Liver (tissue), 9 donors: ENCODE measurements around the gene CPT1A. TPM values are rescaled to one million over a fixed set of nuclear protein-coding genes. Genes with fewer than 3 reads are reported as not detected.

ENCODE experiments used
- DNase-seq: peaks from one replicate; pipeline ENCODE4 v3.0.0-alpha.2; 2017; ENCODE audit warnings: low spot score
- H3K27ac ChIP-seq, 2 donors: one replicate each; pipeline ENCODE4 v1.7.0; 2013; ENCODE audit warnings: inconsistent platforms in 2 of 2, low read length in 2 of 2, control low read depth in 1 of 2, low read depth in 1 of 2, mild to moderate bottlenecking in 1 of 2
- H3K27me3 ChIP-seq, 4 donors: one replicate each; pipeline versions ENCODE4 v1.6.1 to v1.7.0; 2013; ENCODE audit warnings: low read length in 3 of 4, inconsistent platforms in 1 of 4, mild to moderate bottlenecking in 1 of 4, moderate library complexity in 1 of 4; ENCODE audit not compliant: control insufficient read depth in 4 of 4, insufficient read depth in 4 of 4
- H3K36me3 ChIP-seq, 4 donors: one replicate each; pipeline versions ENCODE4 v1.6.1 to v1.7.0; 2013; ENCODE audit warnings: low read length in 3 of 4, mild to moderate bottlenecking in 3 of 4, low read depth in 1 of 4, moderate library complexity in 1 of 4; ENCODE audit not compliant: control insufficient read depth in 4 of 4, insufficient read depth in 3 of 4
- H3K4me1 ChIP-seq, 4 donors: one replicate each; pipeline versions ENCODE4 v1.6.1 to v1.7.0; 2013; ENCODE audit warnings: low read length in 3 of 4, mild to moderate bottlenecking in 3 of 4, moderate library complexity in 1 of 4; ENCODE audit not compliant: control insufficient read depth in 4 of 4, insufficient read depth in 4 of 4
- H3K4me3 ChIP-seq, 3 donors: one replicate each; pipeline versions ENCODE4 v1.6.1 to v1.7.0; 2013; ENCODE audit warnings: low read length in 3 of 3, control low read depth in 1 of 3, low read depth in 1 of 3, mild to moderate bottlenecking in 1 of 3
- H3K9ac ChIP-seq, 2 donors: one replicate each; pipeline ENCODE4 v1.7.0; 2013; ENCODE audit warnings: low read length in 2 of 2, mild to moderate bottlenecking in 2 of 2, moderate library complexity in 2 of 2, control low read depth in 1 of 2, low read depth in 1 of 2
- H3K9me3 ChIP-seq, 4 donors: one replicate each; pipeline versions ENCODE4 v1.6.1 to v1.7.0; 2013; ENCODE audit warnings: low read length in 3 of 4; ENCODE audit not compliant: control insufficient read depth in 4 of 4
- CTCF ChIP-seq: fragments of 150-350 bp; IDR thresholded peaks from 2 replicates; pipeline ENCODE4 v1.5.1; 2017; ENCODE audit warnings: improper control_type of control experiment, low read depth, low read length; ENCODE audit not compliant: missing input control
- EGR1 ChIP-seq, 2 donors: IDR thresholded peaks; 2 replicates each; pipeline ENCODE4 v1.6.1; 2016 to 2018; ENCODE audit warnings: antibody characterized with exemption in 2 of 2, low read depth in 2 of 2
- FOXA1 ChIP-seq: IDR thresholded peaks from 2 replicates; pipeline ENCODE4 v1.6.1; 2016; ENCODE audit warnings: antibody characterized with exemption
- FOXA2 ChIP-seq: IDR thresholded peaks from 2 replicates; pipeline ENCODE4 v1.6.1; 2016; ENCODE audit warnings: antibody characterized with exemption
- GABPA ChIP-seq, 2 donors: IDR thresholded peaks in 1 of 2; conservative IDR thresholded peaks in 1 of 2; 2 replicates each; pipeline ENCODE4 v1.6.1; 2016; ENCODE audit warnings: antibody characterized with exemption in 2 of 2, mild to moderate bottlenecking in 1 of 2, moderate library complexity in 1 of 2
- HNF4G ChIP-seq: IDR thresholded peaks from 2 replicates; pipeline ENCODE4 v1.6.1; 2016; ENCODE audit warnings: antibody characterized with exemption
- JUND ChIP-seq, 2 donors: IDR thresholded peaks; 2 replicates each; pipeline ENCODE4 v1.6.1; 2016; ENCODE audit warnings: antibody characterized with exemption in 2 of 2
- NR2F2 ChIP-seq: IDR thresholded peaks from 2 replicates; pipeline ENCODE4 v1.6.1; 2016; ENCODE audit warnings: antibody characterized with exemption
- RAD21 ChIP-seq, 2 donors: IDR thresholded peaks; 2 replicates each; pipeline ENCODE4 v1.6.1; 2016; ENCODE audit warnings: antibody characterized with exemption in 2 of 2, mild to moderate bottlenecking in 2 of 2
- REST ChIP-seq: IDR thresholded peaks from 2 replicates; pipeline ENCODE4 v1.6.1; 2016; ENCODE audit warnings: antibody characterized with exemption, mild to moderate bottlenecking
- RXRA ChIP-seq, 2 donors: IDR thresholded peaks; 2 replicates each; pipeline ENCODE4 v1.6.1; 2017 to 2018; ENCODE audit warnings: antibody characterized with exemption in 2 of 2, mild to moderate bottlenecking in 1 of 2
- SP1 ChIP-seq: IDR thresholded peaks from 2 replicates; pipeline ENCODE4 v1.6.1; 2018; ENCODE audit warnings: antibody characterized with exemption, mild to moderate bottlenecking
- TAF1 ChIP-seq: conservative IDR thresholded peaks from 2 replicates; pipeline ENCODE4 v1.6.1; 2016; ENCODE audit warnings: antibody characterized with exemption, mild to moderate bottlenecking
- YY1 ChIP-seq: IDR thresholded peaks from 2 replicates; pipeline ENCODE4 v1.6.1; 2016; ENCODE audit warnings: antibody characterized with exemption, mild to moderate bottlenecking
- ZBTB33 ChIP-seq: IDR thresholded peaks from 2 replicates; pipeline ENCODE4 v1.6.1; 2016; ENCODE audit warnings: antibody characterized with exemption
- WGBS: extraction: QIAGEN DNeasy Blood & Tissue Kit; methylation state at CpG from one replicate; pipeline ENCODE4 v1.1.7; 2013; 5-methylcytosine and 5-hydroxymethylcytosine counted together
- polyA plus RNA-seq, 2 donors: library from polyadenylated mRNA; stranded (reverse) in 1 of 2; unstranded in 1 of 2; fragments of 200-250 nt in 1 of 2; fragments of >200 nt in 1 of 2; fragmentation: Nextera tagmentation in 1 of 2; extraction: Ambion mirVana in 1 of 2; gene quantifications; one replicate each; pipeline versions ENCODE4 v1.2.1 to v1.2.3, GENCODE V29; 2013 to 2015
- total RNA-seq, 2 donors: library from RNA; depleted of rRNA; stranded (reverse); fragments of >200 nt; gene quantifications; one replicate each; pipeline ENCODE4 v1.2.3, GENCODE V29; 2014
- TF ChIP-seq, protein P1 (sequence below): IDR thresholded peaks from 2 replicates; pipeline ENCODE4 v1.6.1; 2016; ENCODE audit warnings: antibody characterized with exemption
- donor health status: healthy.
- donor health status: healthy.
- donor health status: healthy.
- donor health status: healthy.
- donor health status: healthy.

Gene CPT1A
- total and polyA plus RNA-seq, 4 donors = 17.2 to 232 (median 61.0) TPM

GRCh38 chr11:68804786-68805185, 36.9 kb downstream of the CPT1A start:
- TF ChIP-seq FOXA2 (no peak), HNF4G (no peak), RAD21 (IDR thresholded peaks at IDR 0.05) (no peak), CTCF (no peak), NR2F2 (no peak), REST (no peak), JUND (IDR thresholded peaks at IDR 0.05) (no peak), RXRA (IDR thresholded peaks at IDR 0.05) (no peak), EGR1 (IDR thresholded peaks at IDR 0.05; ENCODE audit: low read depth in 2 of 2) (no peak), YY1 (no peak), ZBTB33 (no peak), GABPA (IDR thresholded peaks at IDR 0.05 in 1 of 2, conservative IDR thresholded peaks at IDR 0.05 in 1 of 2) (no peak), FOXA1 (no peak), SP1 (no peak)
- TF ChIP-seq, protein P1, sequence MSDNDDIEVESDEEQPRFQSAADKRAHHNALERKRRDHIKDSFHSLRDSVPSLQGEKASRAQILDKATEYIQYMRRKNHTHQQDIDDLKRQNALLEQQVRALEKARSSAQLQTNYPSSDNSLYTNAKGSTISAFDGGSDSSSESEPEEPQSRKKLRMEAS = no peak
- H3K4me1 ChIP-seq = no peaks in the 10 kb centered on the region
- 65% methylated on average over 3 of the region's 3 CpGs for WGBS

DNA sequence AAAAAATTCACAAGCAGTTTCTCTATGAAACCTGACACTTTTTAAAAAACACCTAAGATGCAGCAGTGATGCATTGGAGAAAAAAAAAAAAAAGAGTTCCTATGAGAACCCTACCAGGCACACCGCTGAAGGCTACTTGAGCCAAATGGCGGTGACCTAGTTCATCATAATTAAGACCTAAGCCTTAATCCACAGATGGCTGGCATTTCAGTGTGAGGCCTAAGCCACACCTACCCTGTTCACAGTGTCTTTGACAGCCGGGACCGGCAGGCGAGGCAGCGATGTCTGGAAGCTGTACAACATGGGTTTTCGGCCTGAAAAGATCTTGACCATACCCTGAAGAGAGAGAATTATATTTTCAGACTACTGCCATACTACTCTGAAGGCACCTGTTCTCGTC, 38.0 kb downstream of the CPT1A start:
- Histone ChIP-seq H3K9me3 (no peaks in the 10 kb centered on the region), H3K36me3 (peaks cover 33 to 58% (median 51%) of the 10 kb centered on the region in 4 donors)
- 95% methylated on average over 8 of the region's 8 CpGs for WGBS
- TF ChIP-seq EGR1 (IDR thresholded peaks at IDR 0.05; ENCODE audit: low read depth in 2 of 2) (no peak), ZBTB33 (no peak), CTCF (no peak), HNF4G (no peak), TAF1 (no peak), NR2F2 (no peak), REST (no peak)
- TF ChIP-seq, protein P1 = no peak

More at GRCh38 chr11:68804786-68805185, 36.9 kb downstream of the CPT1A start:
- DNase-seq = no peak
- H3K9ac ChIP-seq = no peak overlapping the region
- no peaks in the 10 kb centered on the region for H3K9me3 ChIP-seq
- H3K27me3 ChIP-seq = no peaks in the 10 kb centered on the region
- peaks cover 36 to 51% (median 46%) of the 10 kb centered on the region in 4 donors for H3K36me3 ChIP-seq
- no peak overlapping the region for H3K27ac ChIP-seq
- no peak overlapping the region for H3K4me3 ChIP-seq

More for the DNA sequence above, 38.0 kb downstream of the CPT1A start:
- H3K4me1 ChIP-seq = no peaks in the 10 kb centered on the region
- DNase-seq = no peak
- H3K4me3 ChIP-seq = no peak overlapping the region
- H3K9ac ChIP-seq = no peak overlapping the region
- no peaks in the 10 kb centered on the region for H3K27me3 ChIP-seq
- no peak overlapping the region for H3K27ac ChIP-seq
